ENCODE results near the gene SHANK2. TPM values are rescaled to one million over a fixed set of nuclear protein-coding genes. Genes with fewer than 3 reads are reported as not detected.

SHANK2 gene
- total RNA-seq, 1 experiment from 2014 or later: 23.8 TPM

GRCh38 chr11:71207563-71207962 is 44.8 kb downstream of the SHANK2 start:
- no peaks in the 10 kb centered on the region for H3K27me3 Mint-ChIP-seq (ENCODE audit: low read depth)
- peaks cover 9 to 14% (median 10%) of the 10 kb centered on the region in 3 experiments for H3K36me3 Mint-ChIP-seq (ENCODE audit: insufficient read depth in 1 of 3, low read depth in 3 of 3)
- H3K9me3 ChIP-seq (ENCODE audit: control insufficient read depth, low read depth, low read length): no peaks in the 10 kb centered on the region

More at GRCh38 chr11:71207563-71207962, 44.8 kb downstream of the SHANK2 start:
- peaks cover 17 to 27% of the 10 kb centered on the region in 2 experiments for H3K4me1 Mint-ChIP-seq
- H4K5ac ChIP-seq (ENCODE audit: insufficient read length, low read depth, low read length): no peak overlapping the region
- H3K14ac ChIP-seq (ENCODE audit: insufficient read depth, low read length): no peak overlapping the region; the same call in 1 of the 2 replicates
- no peak for DNase-seq
- no peaks in the 10 kb centered on the region for H4K20me1 ChIP-seq (ENCODE audit: control insufficient read depth, insufficient read depth, insufficient read length)
- H3K9me3 Mint-ChIP-seq: no peaks in the 10 kb centered on the region; a peak in 1 of 5 replicates
- H3K18ac ChIP-seq (ENCODE audit: insufficient read length, low read depth, low read length): no peak overlapping the region
- no peak for TF ChIP-seq CTCF (conservative IDR thresholded peaks at IDR 0.05)
- H3K23me2 ChIP-seq (ENCODE audit: insufficient read length, low read depth, low read length, poor library complexity, severe bottlenecking): no peaks in the 10 kb centered on the region
- H4K91ac ChIP-seq (ENCODE audit: insufficient read length, low read depth, low read length): no peak overlapping the region
- H2AK5ac ChIP-seq (ENCODE audit: insufficient read length, low read length): no peak overlapping the region
- no peak overlapping the region for H3K4ac ChIP-seq (ENCODE audit: low read depth, low read length)
- no peak overlapping the region for H3T11ph ChIP-seq (ENCODE audit: low read length)
- H2BK20ac ChIP-seq (ENCODE audit: low read depth, low read length, poor library complexity, severe bottlenecking): no peak overlapping the region
- H3K27me3 ChIP-seq (ENCODE audit: insufficient read depth, low read length): no peaks in the 10 kb centered on the region
- H2AFZ ChIP-seq (ENCODE audit: low read length): no peak overlapping the region
- H3K4me3 Mint-ChIP-seq: no peak overlapping the region
- no peak overlapping the region for H3K23ac ChIP-seq (ENCODE audit: insufficient read length, low read depth, low read length)
- H3K79me1 ChIP-seq (ENCODE audit: insufficient read depth, low read depth, low read length, poor library complexity, severe bottlenecking): peaks cover 4% of the 10 kb centered on the region
- no CpG with 5 or more reads among the region's 7 CpGs for WGBS (ENCODE audit: extremely low coverage, insufficient read length, low lambda C conversion rate)
- H4K8ac ChIP-seq (replicated peaks; ENCODE audit: insufficient read length, low read depth, low read length): no peak overlapping the region
- peaks cover 4% of the 10 kb centered on the region; the same call in 1 of the 2 replicates for H3K4me1 ChIP-seq (ENCODE audit: insufficient read depth, low read length)
- no peak overlapping the region for H2BK12ac ChIP-seq (ENCODE audit: insufficient read length, low read depth, low read length)
- H2BK120ac ChIP-seq (ENCODE audit: low read depth, low read length, poor library complexity, severe bottlenecking): no peak overlapping the region
- peak overlapping the region; percentile 60 to 87 (median 82); a peak in 4 of 7 replicates for H3K27ac Mint-ChIP-seq
- H3K56ac ChIP-seq (ENCODE audit: insufficient read length, low read depth, low read length): no peak overlapping the region
- H3K9ac ChIP-seq (ENCODE audit: extremely low read depth, insufficient read length, low read length): no peak overlapping the region
- H3K4me2 ChIP-seq (ENCODE audit: insufficient read depth, insufficient read length, low read length): no peak overlapping the region
- no peak overlapping the region for H3K27ac ChIP-seq (ENCODE audit: insufficient read length, low read depth, low read length)
- H2BK15ac ChIP-seq (ENCODE audit: low read depth, low read length): no peak overlapping the region
- H3K79me2 ChIP-seq (ENCODE audit: insufficient read depth, low read length): peaks cover 4% of the 10 kb centered on the region; the same call in 1 of the 2 replicates
- no peak overlapping the region for H2BK5ac ChIP-seq (ENCODE audit: insufficient read length, low read length)

All from H9 (cell line).